GM13976 (cell line): Measurements from ENCODE around the gene UGT1A4.

Experiments
- DNase-seq: peaks from one replicate; pipeline ENCODE4 v3.0.0; 2012; ENCODE audit warnings: low spot score
- CTCF ChIP-seq: IDR thresholded peaks from 2 replicates; pipeline ENCODE4 v1.5.1; 2012; ENCODE audit warnings: borderline replicate concordance, mild to moderate bottlenecking; ENCODE audit not compliant: insufficient read depth; ENCODE audit errors: extremely low read depth, missing control alignments, control extremely low read depth
- in situ Hi-C: fragments of 300-500 bp; cut with MboI; formaldehyde crosslinking; loops from one replicate; pipeline ENCODE4 v1.12.0; 2022; ENCODE audit warnings: low sequenced_read_pairs, mixed read lengths, inconsistent platforms; ENCODE audit not compliant: unreplicated experiment

UGT1A4 gene

GRCh38 chr2:233688341-233688740 lies 30.2 kb upstream of the UGT1A4 start:
- in situ Hi-C loops, result no loop called here
- DNase-seq, result no peak
- no peak for TF ChIP-seq CTCF

GRCh38 chr2:233689031-233689430 lies 29.5 kb upstream of the UGT1A4 start:
- TF ChIP-seq CTCF, result no peak
- no peak for DNase-seq
- in situ Hi-C loops, result no loop called here

GRCh38 chr2:233689501-233689900 lies 29.0 kb upstream of the UGT1A4 start:
- no peak for TF ChIP-seq CTCF
- DNase-seq, result no peak
- in situ Hi-C loops, result no loop called here

GRCh38 chr2:233690444-233690843 lies 28.1 kb upstream of the UGT1A4 start:
- DNase-seq, result no peak
- no peak for TF ChIP-seq CTCF
- in situ Hi-C loops, result no loop called here

- no peak for TF ChIP-seq CTCF
- no peak for DNase-seq
- in situ Hi-C loops, result no loop called here
Measured at GRCh38 chr2:233691443-233692433, 26.8 kb upstream of the UGT1A4 start.

GRCh38 chr2:233692648-233693047 lies 25.9 kb upstream of the UGT1A4 start, which contains the start of gene UGT1A6:
Gene UGT1A6 (plus strand): TSS chr2:233692890. CDS start chr2:233693005, 115 bp downstream.
- TF ChIP-seq CTCF, result no peak
- in situ Hi-C loops, result no loop called here
- DNase-seq, result no peak
